Measurements from ENCODE around the gene FAU.
A peak's percentile ranks its signal among the peaks of the same experiment; 100 is the strongest.
"Not testable (repeated sequence)": the region's sequence is repeated elsewhere in the genome, so short reads cannot be mapped to it uniquely, and the experiment has no call there.

The FAU gene

DNA sequence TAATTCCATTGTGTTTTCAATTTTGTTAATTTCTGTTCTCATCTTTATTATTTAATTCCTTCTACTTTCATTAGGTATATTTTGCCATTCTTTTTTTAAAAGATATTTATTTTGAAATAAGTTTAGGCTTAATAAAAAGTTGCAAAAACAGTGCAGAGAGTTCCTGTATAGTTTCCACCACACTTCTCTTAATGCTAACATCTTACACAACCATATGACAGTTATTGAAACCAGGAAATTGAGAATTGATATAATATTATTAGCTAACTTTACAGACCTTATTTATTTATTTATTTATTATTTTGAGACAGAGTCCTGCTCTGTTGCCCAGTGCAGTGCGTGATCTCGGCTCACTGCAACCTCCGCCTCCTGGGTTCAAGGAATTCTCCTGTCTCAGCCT lies 34.3 kb upstream of the FAU start:
- no peak overlapping the region for H3K27ac ChIP-seq
- H3K4me3 ChIP-seq (ENCODE audit: low read depth, low read length): no peak overlapping the region
- no peaks in the 10 kb centered on the region for H3K27me3 ChIP-seq (ENCODE audit: insufficient read depth, low read depth, severe bottlenecking)
- H3K36me3 ChIP-seq: no peaks in the 10 kb centered on the region
- TF ChIP-seq, protein P1, sequence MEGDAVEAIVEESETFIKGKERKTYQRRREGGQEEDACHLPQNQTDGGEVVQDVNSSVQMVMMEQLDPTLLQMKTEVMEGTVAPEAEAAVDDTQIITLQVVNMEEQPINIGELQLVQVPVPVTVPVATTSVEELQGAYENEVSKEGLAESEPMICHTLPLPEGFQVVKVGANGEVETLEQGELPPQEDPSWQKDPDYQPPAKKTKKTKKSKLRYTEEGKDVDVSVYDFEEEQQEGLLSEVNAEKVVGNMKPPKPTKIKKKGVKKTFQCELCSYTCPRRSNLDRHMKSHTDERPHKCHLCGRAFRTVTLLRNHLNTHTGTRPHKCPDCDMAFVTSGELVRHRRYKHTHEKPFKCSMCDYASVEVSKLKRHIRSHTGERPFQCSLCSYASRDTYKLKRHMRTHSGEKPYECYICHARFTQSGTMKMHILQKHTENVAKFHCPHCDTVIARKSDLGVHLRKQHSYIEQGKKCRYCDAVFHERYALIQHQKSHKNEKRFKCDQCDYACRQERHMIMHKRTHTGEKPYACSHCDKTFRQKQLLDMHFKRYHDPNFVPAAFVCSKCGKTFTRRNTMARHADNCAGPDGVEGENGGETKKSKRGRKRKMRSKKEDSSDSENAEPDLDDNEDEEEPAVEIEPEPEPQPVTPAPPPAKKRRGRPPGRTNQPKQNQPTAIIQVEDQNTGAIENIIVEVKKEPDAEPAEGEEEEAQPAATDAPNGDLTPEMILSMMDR (IDR thresholded peaks at IDR 0.05; ENCODE audit: low read depth, low read length): no peak
- DNase-seq: no peak
- H3K9me3 ChIP-seq (ENCODE audit: severe bottlenecking): no peaks in the 10 kb centered on the region

DNA sequence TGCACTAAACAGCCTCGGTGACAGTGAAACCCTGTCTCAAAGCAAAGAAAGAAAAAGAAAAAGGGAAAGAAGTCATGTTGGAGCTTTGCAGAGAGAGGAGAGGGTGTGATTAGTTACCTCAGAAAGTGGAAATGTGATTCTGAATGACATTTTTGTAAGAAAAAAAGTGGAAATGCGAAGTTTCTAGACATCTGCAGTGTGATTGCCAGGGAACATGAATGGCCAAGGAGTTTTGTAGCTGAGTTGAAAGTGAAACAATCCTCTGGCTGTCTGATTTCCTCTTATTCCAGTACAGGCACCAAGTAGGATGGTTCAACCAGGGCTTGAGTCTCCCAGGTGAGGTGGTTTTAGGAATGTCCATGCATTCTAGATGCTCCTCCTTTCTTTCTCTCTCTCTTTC lies 30.2 kb upstream of the FAU start:
- H3K36me3 ChIP-seq: no peaks in the 10 kb centered on the region
- H3K4me3 ChIP-seq (ENCODE audit: low read depth, low read length): no peak overlapping the region
- no peak overlapping the region for H3K27ac ChIP-seq
- H3K27me3 ChIP-seq (ENCODE audit: insufficient read depth, low read depth, severe bottlenecking): no peaks in the 10 kb centered on the region
- TF ChIP-seq, protein P1 (IDR thresholded peaks at IDR 0.05; ENCODE audit: low read depth, low read length): no peak
- peaks cover 3% of the 10 kb centered on the region for H3K9me3 ChIP-seq (ENCODE audit: severe bottlenecking)
- no peak for DNase-seq

DNA sequence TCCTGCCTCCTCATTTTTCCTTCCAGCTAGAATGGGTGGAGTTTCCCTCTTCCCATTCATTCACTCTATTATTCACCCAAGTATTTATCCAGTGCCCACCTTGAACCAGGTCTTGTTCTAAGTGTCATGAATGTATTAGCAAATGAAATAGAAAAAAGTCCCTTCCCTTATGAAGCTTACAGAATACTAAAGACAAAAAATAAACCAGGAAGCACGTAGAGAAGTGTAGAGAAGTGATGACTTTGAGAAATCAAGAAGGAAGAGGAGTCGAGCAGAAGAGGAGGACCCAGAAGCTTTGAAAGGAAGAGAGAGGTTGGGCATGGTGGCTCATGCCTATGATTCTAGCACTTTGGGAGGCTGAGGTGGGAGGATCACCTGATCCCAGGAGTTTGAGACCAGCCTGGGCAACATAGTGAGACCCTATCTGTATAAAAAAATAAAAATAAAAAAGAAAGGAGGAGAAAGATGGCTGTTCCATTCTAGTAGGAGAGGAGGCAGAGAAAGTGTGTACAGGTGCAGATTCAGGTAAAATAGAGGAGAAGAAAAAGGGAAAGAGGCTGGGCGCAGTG lies 29.5 kb upstream of the FAU start:
- TF ChIP-seq, protein P1 (IDR thresholded peaks at IDR 0.05; ENCODE audit: low read depth, low read length): no peak
- no peak overlapping the region for H3K4me3 ChIP-seq (ENCODE audit: low read depth, low read length)
- H3K36me3 ChIP-seq: no peaks in the 10 kb centered on the region
- H3K9me3 ChIP-seq (ENCODE audit: severe bottlenecking): peaks cover 7% of the 10 kb centered on the region
- DNase-seq: no peak
- H3K27ac ChIP-seq: no peak overlapping the region
- no peaks in the 10 kb centered on the region for H3K27me3 ChIP-seq (ENCODE audit: insufficient read depth, low read depth, severe bottlenecking)

DNA sequence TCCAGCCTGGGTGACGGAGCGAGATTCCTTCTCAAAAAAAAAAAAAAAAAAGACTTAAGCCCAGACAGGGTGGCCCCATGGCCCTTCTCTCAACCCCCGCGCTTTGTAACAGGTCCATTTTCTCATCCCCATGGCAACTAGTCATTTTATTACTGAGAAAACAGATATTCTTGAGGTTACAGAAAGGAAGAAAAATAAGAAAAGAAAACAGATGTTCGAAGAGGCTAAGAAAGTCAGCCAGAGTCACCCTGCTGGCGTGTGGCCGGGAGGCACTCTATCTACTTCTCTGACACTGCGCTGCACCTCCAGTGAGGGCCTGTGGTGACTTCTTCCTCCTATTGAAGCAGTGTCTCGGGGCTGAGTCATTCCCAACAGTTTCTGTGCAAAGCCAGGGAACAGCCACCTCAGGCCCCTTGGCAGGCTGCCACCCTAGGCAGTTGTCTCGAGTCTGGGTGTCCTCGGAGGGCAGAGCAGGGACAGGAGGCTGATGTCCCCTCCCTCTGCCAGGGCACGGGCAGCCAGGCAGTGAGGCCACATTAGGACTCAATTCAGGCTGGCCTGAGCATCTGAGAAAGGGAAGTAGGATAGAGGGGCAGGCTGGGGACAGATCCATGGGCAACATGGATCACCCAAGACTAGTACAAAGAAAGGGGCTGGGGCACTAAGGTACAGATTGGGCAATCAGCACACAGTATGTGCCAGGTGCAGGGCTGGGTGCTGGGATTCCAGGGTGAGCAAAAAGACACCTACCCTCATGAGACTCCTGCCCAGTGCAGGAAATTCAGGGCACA lies 28.8 kb upstream of the FAU start:
- Histone ChIP-seq H3K36me3 (no peaks in the 10 kb centered on the region), H3K9me3 (ENCODE audit: severe bottlenecking) (peaks cover 7% of the 10 kb centered on the region), H3K27ac (0 out of 2 replicates have a peak overlapping the region, but pooled peaks have one; percentile 27), H3K27me3 (ENCODE audit: insufficient read depth, low read depth, severe bottlenecking) (no peaks in the 10 kb centered on the region), H3K4me3 (ENCODE audit: low read depth, low read length) (no peak overlapping the region)
- TF ChIP-seq, protein P1 (IDR thresholded peaks at IDR 0.05; ENCODE audit: low read depth, low read length): no peak
- DNase-seq: no peak

DNA sequence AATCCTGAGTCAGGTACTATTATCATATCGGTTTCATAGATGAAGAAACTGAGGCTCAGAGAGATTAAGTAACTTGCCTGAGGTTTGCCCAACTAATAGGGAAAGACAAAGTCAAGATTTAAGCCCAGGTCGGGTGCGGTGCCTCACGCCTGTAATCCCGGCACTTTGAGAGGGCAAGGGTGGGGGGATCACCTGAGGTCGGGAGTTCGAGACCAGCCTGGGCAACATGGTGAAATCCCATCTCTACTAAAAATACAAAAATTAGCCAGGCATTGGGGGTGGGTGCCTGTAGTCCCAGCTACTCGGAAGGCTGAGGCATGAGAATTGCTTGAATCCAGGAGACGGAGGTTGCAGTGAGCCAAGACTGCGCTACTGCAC lies 28.2 kb upstream of the FAU start:
- not testable (repeated sequence) for H3K9me3 ChIP-seq (ENCODE audit: severe bottlenecking); H3K27me3 ChIP-seq (ENCODE audit: insufficient read depth, low read depth, severe bottlenecking); H3K4me3 ChIP-seq (ENCODE audit: low read depth, low read length); DNase-seq; H3K36me3 ChIP-seq
- H3K27ac ChIP-seq: peak overlapping the region; percentile 63; the same call in 1 of the 2 replicates

DNA sequence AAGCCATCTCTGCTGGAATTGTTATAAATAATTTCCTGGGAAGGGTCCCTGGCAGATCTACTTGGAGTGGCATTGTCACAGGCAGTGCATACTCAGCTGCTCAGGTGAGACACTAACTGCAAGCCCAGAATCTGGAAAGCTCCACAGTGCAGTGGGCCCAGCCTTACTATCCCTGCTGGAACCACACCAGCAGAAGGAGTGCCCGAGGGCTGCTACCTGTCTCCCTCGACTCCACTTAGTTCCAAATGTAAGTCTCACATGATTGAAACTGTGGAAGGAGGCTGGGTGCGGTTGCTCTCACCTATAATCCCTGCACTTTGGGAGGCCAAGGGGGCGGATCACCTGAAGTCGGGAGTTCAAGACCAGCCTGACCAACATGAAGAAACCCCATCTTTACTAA lies 26.7 kb upstream of the FAU start:
- no peak for DNase-seq
- Histone ChIP-seq H3K4me3 (ENCODE audit: low read depth, low read length) (no peak overlapping the region), H3K9me3 (ENCODE audit: severe bottlenecking) (peaks cover 7% of the 10 kb centered on the region), H3K27ac (peak overlapping the region; percentile 71), H3K36me3 (no peaks in the 10 kb centered on the region), H3K27me3 (ENCODE audit: insufficient read depth, low read depth, severe bottlenecking) (no peaks in the 10 kb centered on the region)
- TF ChIP-seq, protein P1 (IDR thresholded peaks at IDR 0.05; ENCODE audit: low read depth, low read length): no peak
